ENCODE measurements around the gene CRELD2.
A peak's percentile ranks its signal among the peaks of the same experiment; 100 is the strongest.

Gene CRELD2, protein sequence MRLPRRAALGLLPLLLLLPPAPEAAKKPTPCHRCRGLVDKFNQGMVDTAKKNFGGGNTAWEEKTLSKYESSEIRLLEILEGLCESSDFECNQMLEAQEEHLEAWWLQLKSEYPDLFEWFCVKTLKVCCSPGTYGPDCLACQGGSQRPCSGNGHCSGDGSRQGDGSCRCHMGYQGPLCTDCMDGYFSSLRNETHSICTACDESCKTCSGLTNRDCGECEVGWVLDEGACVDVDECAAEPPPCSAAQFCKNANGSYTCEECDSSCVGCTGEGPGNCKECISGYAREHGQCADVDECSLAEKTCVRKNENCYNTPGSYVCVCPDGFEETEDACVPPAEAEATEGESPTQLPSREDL

DNA sequence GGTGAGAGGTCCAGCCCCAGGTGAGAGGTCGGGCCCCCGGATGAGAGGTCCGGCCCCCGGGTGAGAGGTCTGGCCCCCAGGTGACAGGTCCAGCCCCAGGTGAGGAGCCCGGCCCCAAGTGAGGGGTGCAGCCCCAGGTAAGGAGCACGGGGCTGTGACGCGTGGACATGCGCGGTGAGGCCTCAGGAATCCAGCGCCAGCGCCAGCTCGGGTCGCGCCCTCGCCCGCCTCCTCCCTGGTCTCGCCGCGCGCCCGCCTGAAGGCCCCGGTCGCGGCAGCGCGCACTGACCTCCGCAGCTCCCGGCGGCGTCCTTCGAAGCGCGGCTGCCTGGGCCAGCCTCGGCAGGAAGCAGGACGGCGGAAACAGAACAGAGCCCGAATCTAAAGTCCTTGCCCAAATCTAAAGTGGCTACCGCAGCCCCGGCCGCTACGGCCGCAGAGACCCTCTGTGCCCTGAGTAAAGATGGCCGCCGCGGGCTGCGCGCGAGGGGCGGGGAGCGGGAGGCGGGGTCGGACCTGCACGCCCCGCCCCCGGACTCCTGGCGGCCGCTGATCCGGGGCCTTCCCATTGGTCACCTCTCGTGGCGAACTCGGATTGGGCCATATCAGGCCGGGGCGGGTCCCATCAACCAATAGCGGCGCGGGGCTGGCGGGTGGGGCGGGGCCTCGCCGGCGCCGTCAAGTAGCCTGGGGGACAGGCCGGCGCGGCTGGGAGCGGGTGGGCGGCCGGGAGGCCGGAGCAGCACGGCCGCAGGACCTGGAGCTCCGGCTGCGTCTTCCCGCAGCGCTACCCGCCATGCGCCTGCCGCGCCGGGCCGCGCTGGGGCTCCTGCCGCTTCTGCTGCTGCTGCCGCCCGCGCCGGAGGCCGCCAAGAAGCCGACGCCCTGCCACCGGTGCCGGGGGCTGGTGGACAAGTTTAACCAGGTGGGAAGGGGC is at the start of gene CRELD2, which contains the start of gene ALG12:
CRELD2 (plus strand) TSS at position 661 of the 937 bp plus-strand sequence; CDS start at position 797, 136 bp downstream.
ALG12 (minus strand) TSS at position 465 of the 937 bp plus-strand sequence. CDS start 4,673 bp downstream, outside the sequence.
- DNase-seq (ENCODE audit: low read depth), result peak; percentile 69

DNA sequence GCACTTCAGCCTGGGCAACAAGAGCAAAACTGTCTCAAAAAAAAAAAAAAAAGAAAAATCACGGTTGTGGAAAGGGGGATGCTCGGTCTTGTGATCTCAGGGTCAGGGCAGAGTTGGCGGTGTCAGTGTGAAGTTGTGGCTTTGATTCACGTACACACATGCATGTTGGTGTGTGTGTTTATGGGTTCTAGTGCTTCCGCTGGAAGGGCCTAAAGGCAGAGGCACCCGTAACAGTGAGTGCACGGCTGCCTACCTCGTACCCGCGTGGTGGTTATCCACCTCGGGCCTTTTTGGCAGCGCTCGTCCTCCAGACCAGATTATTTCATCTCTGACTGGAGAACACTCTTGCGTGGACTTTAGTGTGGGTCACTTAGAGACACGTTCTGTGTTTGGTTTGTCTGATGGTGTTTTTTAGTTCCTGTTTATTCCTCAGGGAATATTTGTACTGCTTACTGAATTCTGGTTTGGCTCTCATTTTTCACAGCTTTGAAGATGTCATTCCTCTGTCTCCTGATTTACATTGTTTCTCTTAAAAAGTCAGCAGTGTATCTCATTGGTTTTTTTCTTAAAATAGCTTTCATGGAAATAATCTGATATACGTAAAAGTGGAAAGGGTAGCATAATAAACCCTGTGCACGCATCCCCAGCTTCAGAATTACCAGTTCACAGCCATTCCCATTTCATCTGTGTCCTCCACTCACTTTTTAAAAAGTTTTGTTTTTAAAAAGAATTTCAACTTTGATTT is 49.2 kb upstream of the CRELD2 start:
- DNase-seq (ENCODE audit: low read depth), result no peak

DNA sequence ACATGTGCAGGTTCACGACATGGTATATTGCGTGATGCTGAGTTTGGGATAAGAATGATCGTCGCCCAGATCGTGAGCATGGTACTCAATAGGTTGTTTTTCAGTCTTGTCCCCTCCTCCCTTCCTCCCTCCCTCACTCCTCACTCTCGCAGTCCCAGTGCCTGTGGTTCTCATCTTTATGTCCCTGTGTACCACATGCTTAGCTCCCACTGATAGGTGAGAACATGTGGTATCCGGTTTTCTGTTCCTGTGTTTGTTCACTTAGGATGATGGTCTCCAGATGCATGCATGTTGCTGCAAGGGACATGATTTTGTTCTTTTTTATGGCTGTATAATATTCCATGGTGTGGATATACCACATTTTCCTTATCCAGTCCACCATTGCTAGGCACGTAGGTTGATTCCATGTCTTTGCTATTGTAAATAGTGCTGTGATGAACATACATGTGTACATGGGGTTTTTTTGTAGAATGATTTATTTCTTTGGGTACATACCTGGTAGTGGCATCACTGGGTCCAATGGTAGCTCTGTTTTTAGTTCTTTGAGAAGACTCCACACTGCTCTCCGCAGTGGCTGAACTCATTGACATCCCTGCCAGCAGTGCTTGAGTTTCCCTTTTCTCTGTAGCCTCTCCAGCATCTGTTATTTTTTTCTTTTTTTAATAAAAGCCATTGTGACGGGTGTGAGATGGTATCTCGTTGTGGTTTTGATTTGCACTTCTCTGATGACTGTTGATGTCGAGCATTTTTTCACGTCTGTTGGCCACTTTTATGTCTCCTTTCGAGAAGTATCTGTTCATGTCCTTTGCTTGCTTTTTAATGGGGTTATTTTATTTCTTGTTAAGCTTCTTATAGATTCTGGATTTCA is 48.4 kb upstream of the CRELD2 start:
- DNase-seq (ENCODE audit: low read depth), result no peak

DNA sequence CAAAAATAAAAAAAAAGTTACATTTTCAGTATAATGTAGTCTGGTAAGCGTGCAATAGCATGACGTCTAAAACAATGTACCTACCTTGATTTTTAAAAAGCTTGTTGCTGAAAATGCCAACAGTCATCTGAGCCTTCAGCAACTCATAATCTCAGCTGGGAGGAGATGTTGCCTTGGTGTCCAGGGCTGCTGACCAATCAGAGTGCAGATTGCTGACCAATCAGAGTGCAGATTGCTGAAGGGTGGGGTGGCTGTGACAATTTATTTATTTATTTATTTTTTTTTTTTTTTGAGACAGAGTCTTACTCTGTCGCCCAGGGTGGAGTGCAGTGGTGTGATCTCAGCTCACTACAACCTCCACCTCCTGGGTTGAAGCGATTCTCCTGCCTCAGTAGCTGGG is 47.0 kb upstream of the CRELD2 start:
- DNase-seq (ENCODE audit: low read depth), result no peak

DNA sequence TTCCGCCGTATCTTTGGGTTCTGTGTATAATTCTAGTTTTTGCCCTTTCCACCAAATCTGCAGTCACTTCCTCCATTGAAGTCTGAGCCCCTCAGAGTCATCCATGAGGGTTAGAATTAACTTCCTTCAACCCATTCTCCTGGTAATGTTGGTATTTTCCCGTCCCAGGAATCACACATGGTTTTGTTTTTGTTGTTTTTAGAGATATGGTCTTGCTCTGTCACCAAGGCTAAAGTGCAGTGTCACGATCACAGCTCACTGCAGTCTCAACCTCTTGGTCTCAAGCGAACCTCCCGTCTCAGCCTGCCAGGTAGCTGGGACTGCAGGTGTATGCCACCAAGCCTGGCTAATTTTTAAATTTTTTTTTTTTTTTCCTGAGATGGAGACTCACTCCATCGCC is 46.1 kb upstream of the CRELD2 start:
- DNase-seq (ENCODE audit: low read depth), result no peak

DNA sequence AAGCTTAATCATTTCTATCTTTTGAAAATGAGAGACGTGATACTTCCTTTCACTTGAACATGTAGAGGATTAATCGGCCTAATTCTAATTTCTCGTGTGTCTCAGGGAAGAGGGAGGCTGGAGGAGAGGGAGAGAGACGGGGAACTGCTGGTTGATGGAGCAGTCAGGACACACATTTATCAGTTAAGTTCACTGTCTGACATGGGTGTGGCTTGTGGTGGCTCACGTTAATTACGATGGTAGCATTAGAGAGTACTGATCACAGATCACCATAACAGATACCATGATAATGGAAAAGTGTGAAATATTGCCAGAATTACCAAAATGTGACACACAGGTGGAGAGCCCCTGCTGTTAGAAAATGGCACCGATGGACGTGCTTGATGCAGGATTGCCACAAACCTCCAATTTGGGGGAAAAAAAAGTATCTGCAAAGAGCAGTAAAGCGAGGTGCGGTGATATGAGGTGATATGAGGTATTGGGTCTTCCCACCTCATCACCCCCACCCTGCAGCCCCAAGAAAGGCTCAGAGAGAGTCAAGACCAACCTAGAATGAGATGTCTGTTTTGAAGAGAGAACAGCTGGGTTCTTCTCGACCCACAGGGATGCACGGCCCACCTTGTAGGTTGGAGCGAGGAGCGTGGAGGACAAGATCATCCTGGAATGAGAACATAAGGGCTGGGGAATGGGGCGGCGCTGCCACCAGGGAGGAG is 45.0 kb upstream of the CRELD2 start:
- no peak for DNase-seq (ENCODE audit: low read depth)

DNA sequence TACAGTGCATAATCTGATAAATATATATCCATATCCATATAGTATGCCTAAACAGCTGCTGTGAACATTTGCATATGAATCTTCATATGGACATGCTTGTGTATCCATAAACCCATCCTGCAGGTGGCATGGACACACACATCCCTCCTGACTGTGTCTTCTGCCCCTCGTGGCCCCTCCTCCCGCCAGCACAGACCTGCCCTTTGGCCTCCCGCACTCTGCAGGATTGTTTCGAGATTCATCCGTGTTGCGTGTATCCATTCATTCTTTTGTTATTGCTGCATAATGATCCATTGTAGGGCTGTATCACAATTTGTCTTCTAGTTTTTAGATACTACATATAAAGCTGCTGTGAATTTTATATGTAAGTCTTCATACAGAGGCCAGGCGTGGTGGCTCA is 40.8 kb upstream of the CRELD2 start:
- DNase-seq (ENCODE audit: low read depth), result no peak

DNA sequence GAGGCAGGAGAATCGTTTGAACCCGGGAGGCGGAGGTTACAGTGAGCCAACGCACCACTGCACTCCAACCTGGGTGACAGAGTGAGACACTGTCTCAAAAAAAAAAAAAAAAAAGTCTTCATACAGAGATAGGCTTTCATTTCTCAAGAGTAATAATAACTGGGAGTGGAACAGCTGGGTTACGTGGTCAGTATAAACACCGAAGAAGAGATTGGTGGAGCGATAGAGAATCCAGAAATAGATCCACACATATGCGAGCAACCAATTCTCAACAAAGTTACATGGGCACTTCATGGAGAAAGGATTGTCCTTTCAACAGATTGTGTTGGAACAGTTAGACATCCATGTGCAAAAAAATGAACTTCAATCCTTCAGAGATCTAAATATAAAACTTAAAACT is 40.2 kb upstream of the CRELD2 start:
- DNase-seq (ENCODE audit: low read depth), result no peak

DNA sequence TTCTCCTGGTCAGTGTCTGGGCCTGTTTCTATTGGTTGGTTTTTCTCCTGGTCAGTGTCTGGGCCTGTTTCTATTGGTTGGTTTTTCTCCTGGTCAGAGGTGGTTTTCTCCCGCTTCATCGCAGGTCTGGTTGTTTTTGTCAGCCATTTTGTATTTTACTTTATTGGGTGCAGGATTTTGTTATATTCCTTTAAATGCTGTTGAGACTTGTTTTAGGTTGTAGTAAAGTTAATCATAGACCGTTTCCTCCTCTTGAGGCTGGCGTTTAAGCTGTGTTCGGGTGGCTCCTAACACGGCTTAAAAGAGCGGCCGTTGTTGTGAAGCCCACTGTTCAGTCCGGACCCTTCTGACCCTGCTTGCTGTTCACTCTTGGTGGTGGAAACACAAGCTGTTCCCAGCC is 38.6 kb upstream of the CRELD2 start:
- DNase-seq (ENCODE audit: low read depth), result no peak

DNA sequence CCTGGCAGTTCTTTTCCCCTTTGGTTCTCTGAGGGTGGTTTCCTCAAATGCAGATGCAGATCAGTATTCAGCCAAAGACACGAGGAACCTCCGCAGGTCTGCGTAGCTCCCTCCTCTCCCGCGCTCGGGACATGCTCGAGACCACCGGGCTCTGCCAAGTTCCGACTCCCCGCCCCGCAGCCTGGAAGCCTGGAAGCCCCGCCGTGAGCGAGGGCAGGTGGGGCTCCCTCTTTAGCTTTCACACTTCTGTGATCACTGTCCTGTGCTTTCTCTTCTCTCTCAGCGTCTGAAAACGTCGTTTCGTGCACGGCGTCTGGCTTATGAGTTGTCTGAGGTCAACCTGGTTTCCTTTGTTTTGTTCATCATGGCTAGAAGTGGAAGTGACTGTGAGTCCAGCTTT is 38.2 kb upstream of the CRELD2 start:
- no peak for DNase-seq (ENCODE audit: low read depth)

DNA sequence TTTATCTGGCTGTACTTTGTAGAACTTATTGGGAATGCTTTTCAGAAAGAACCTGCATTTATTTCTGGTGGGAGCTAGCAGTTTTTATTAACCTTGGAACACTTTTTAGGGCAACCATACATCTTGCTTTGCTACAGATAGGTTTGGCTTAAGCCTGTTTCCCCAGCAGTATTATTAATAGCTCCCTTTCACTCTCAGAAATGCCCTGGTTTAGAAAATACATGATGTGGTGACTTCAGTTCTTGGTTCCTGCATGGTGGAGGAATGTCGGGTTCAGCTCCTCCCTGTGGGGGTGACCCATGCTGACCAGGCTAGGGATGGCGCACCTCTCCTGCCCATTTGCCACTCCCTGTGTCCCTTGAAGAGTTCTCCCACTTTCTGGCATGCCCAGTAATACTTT is 36.6 kb upstream of the CRELD2 start:
- DNase-seq (ENCODE audit: low read depth), result no peak

DNA sequence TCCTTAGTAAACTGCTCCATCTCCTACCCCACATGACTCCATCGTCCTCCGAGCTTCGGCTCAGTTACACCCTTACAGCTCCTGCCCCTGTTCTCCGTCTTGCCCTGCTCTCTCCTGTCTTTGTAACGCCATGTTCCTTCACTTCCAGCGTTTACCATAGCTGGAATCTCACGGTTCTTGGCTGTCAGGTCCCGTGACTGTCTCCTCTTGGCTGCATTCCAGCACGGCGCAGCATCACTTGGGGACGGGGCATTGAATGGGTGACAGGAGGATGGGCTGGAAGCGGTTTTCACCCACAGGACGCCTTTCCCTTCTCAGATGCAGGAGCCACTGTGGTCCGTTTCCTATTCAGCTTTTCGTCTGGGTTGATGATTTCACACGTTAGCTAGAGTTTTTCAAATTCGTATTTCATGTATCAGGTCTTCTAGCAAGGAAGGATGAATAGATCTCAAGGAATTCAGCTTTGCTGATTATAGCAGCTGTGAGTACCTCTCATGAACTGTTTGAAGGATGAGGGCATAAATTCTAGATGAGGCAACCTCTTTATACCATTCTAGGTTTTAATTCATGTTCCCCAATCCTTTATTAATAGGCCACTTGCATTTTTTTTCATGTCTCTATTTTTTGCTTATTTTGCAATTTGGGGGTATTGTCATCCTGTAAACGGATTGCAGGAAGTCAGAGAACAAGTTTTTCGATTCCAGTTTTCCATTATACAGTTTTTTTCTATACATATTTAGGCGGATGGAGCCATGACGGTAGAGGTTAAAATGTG is 35.7 kb upstream of the CRELD2 start:
- DNase-seq (ENCODE audit: low read depth), result peak; percentile 14

DNA sequence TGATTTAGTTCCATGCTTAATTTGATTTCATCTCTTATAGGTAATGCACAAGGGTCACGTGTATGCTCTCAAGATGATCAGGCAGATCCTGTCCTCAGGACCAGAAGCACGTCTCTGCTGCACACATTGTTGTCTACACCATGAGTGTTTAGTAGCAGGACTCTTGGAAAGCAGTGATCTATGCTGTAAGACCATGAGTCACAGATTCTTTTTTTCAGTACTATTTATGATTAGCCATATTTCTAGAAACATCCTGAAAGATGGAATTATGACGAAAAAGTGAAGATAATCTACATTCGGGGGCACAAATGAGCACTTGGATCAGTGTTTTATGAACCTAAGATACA is 35.2 kb upstream of the CRELD2 start:
- peak; percentile 10 for DNase-seq (ENCODE audit: low read depth)

DNA sequence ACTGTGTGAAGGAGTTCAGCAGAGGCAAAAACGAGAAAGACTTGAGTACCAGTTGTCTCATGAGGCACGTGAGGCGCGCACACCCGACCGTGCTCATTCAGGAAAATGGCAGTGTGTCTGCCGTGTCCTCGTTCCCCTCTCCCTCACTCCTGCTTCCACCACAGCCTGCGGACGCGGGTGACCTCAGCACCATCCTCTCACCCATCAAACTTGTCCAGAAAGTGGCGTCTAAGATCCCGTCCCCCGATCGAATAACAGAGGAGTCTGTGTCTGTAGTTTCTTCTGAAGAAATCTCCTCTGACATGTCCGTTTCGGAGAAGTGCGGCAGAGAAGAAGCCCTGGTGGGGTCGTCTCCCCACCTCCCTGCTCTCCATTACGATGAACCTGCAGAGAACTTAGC is 34.4 kb upstream of the CRELD2 start:
- no peak for DNase-seq (ENCODE audit: low read depth)

DNA sequence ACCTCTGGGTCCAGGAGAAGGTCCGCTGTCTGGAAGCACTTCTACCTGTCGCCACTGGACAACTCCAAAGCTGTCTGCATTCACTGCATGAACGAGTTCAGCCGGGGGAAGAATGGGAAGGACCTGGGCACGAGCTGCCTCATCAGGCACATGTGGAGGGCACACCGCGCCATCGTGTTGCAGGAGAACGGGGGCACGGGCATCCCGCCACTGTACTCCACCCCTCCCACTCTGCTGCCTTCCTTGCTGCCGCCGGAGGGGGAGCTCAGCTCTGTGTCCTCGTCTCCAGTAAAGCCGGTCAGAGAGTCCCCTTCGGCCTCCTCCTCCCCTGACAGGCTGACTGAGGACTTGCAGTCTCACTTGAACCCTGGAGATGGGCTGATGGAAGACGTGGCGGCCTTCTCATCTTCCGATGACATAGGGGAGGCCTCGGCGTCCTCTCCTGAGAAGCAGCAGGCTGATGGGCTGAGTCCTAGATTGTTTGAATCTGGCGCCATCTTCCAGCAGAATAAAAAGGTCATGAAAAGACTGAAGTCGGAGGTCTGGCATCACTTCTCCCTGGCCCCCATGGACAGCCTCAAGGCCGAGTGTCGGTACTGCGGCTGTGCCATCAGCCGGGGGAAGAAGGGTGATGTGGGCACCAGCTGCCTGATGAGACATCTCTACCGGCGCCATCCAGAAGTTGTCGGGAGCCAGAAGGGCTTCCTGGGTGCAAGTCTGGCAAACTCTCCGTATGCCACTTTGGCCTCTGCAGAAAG is 33.8 kb upstream of the CRELD2 start:
- DNase-seq (ENCODE audit: low read depth), result no peak

DNA sequence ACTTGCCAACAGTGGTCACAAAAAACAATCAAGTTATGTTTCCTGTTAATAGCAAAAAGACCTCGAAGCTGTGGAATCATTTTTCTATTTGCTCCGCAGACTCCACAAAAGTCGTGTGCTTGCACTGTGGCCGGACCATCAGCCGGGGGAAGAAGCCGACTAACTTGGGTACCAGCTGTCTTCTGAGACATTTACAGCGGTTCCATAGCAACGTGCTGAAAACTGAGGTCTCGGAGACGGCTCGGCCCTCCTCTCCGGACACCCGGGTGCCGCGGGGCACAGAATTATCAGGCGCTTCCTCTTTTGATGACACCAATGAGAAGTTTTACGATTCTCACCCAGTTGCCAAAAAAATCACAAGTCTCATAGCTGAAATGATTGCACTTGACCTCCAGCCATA is 33.2 kb upstream of the CRELD2 start:
- DNase-seq (ENCODE audit: low read depth), result no peak

DNA sequence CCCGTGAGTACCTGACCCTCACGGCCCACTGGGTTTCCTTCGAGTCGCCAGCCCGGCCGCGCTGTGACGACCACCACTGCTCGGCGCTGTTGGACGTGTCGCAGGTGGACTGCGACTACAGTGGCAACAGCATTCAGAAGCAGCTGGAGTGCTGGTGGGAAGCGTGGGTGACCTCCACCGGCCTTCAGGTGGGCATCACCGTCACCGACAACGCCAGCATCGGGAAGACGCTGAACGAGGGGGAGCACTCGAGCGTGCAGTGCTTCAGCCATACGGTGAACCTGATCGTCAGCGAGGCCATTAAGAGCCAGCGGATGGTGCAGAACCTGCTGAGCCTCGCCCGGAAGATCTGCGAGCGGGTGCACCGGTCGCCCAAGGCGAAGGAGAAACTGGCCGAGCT is 32.6 kb upstream of the CRELD2 start:
- no peak for DNase-seq (ENCODE audit: low read depth)

DNA sequence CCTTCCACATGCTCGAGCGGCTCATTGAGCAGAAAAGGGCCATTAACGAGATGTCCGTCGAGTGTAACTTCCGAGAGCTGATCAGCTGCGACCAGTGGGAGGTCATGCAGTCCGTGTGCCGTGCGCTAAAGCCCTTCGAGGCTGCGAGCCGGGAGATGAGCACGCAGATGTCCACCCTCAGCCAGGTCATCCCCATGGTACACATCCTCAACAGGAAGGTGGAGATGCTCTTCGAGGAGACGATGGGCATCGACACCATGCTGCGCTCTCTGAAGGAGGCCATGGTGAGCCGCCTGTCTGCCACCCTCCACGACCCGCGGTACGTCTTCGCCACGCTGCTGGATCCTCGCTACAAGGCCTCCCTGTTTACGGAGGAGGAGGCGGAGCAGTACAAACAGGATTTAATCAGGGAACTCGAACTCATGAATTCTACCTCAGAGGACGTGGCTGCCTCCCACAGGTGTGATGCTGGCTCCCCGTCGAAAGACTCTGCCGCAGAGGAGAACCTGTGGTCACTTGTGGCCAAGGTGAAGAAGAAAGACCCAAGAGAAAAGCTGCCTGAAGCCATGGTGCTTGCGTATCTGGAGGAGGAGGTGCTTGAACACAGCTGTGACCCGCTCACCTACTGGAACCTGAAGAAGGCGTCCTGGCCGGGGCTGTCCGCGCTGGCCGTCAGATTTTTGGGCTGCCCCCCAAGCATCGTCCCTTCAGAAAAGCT is 31.9 kb upstream of the CRELD2 start:
- no peak for DNase-seq (ENCODE audit: low read depth)

DNA sequence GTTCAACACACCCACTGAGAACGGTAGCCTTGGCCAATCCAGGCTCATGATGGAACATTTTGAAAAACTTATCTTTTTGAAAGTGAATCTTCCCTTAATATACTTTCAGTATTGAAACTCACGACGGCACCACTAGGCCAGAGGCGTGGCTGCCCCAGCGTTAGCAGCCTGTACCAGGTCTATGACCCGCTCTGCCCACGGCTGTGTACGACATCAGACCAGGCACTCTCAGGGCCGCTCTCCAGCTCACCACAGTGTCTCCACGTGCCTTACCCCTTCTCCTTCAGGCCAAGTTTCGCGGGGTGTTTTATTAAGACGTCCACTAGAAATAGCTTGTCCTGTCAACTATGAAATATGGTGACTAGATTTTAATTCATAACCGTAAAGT is 31.4 kb upstream of the CRELD2 start:
- no peak for DNase-seq (ENCODE audit: low read depth)

All from non-pigmented ciliary epithelial cell (primary cell).